Nasal cavity respiratory epithelium epithelial cell of viscerocranial mucosa (primary cell): ENCODE measurements around the gene VPREB3. TPM values are rescaled to one million over a fixed set of nuclear protein-coding genes. Genes with fewer than 3 reads are reported as not detected.

Experiments used
- total RNA-seq: library from RNA; depleted of rRNA; stranded (reverse); fragments of >200 nt; gene quantifications from 2 replicates; pipeline ENCODE4 v1.2.3, GENCODE V29; 2014

The VPREB3 gene
- total RNA-seq = not detected in 2 replicates

DNA sequence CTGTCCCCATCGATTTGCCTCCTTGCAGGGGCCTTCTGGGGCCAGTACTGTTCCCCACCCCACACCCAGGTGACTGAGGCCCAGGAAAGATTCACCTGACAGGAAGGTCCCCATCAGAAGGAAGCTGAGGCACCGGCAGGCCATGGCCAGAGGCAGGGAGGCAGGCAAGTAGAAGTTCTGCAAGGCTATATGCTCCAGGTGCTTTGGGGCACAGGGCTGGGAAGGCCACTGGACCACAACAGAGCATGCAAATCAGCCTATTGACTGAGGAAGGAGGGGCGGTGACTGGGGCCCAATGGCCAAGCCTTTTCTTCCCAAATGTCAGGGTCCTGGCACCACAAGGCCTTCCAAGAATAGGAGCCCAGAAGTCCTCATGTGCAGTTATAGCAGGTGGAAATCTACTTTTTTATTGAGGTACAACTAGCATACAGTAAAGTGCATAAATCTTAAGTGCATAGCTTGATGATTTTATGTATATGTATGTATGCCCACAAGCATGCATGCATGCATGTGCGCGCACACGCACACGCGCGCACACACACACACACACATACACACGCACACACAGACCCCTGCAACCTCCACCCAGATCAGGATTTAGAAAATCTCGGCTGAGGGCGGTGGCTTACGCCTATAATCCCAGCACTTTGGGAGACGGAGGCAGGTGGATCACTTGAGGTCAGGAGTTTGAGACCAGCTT, at the start of gene VPREB3:
TSS of gene VPREB3 (minus strand) at position 206 of the 700 bp plus-strand sequence. CDS start at position 144, 62 bp downstream.

DNA sequence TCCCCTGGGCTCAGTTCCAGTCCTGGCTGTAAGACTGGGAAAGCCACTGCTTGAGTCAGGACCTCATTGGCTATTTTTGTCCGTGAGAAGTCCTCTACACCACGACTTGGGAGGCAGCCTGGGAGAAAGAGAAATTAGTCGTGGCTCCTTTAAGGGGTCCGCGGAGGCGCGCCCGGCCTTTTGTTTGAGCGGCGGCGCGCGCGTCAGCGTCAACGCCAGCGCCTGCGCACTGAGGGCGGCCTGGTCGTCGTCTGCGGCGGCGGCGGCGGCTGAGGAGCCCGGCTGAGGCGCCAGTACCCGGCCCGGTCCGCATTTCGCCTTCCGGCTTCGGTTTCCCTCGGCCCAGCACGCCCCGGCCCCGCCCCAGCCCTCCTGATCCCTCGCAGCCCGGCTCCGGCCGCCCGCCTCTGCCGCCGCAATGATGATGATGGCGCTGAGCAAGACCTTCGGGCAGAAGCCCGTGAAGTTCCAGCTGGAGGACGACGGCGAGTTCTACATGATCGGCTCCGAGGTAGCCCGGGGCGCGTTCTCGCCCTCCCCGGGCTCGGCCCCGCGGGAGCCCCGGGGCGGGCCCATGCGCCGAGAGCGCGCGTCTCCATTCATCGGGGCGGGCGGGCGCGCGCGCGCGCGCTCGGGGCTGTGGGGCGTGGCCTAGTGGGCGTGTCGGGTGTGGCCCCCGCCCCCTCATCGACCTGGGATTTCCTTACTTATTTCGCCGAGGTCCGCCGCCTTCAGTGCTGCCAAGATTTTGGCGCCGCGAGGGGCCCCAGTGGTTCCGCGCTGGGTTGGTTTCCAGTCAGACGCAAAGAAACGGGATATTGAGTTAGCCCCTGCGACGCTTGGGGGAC, 32.8 kb upstream of the VPREB3 start, which contains the start of gene SMARCB1:
TSS of gene SMARCB1 (plus strand) at position 215 of the 848 bp plus-strand sequence. CDS start at position 419, 204 bp downstream.

GRCh38 chr22:23772649-23773473, 18.6 kb upstream of the VPREB3 start, which contains the start of gene MMP11:
Gene MMP11 (plus strand): TSS chr22:23772849. CDS start chr22:23772871, 22 bp downstream.

GRCh38 chr22:23767673-23768548, 13.7 kb upstream of the VPREB3 start, which contains the start of gene CHCHD10:
Gene CHCHD10 (minus strand): TSS chr22:23767972. CDS start chr22:23767874, 98 bp downstream.

GRCh38 chr22:23762842-23763578, 8.8 kb upstream of the VPREB3 start, which contains the start of gene C22orf15:
Gene C22orf15 (plus strand): TSS chr22:23762990. CDS start chr22:23763307, 317 bp downstream.

GRCh38 chr22:23750714-23751440, 3.3 kb downstream of the VPREB3 start, which contains the start of gene ZNF70:
Gene ZNF70 (minus strand): TSS chr22:23751112. CDS start chr22:23745140, 5,972 bp downstream.

Other genes with a start within 250 kb of the VPREB3 start
- gene IGLL1, start 174.1 kb downstream of the VPREB3 start, total RNA-seq = not detected in 2 replicates
- 0.43 TPM in 1 of 2 replicates, not detected in the other for gene DRICH1, start 122.1 kb downstream of the VPREB3 start, total RNA-seq
- gene RGL4, start 63.4 kb downstream of the VPREB3 start, total RNA-seq = not detected in 2 replicates
- gene ZNF70, start 3.3 kb downstream of the VPREB3 start, total RNA-seq = 1.7 and 2.9 TPM in 2 replicates
- gene C22orf15, start 8.6 kb upstream of the VPREB3 start, total RNA-seq = not detected in 2 replicates
- gene CHCHD10, start 13.5 kb upstream of the VPREB3 start, total RNA-seq = 10.6 and 29.6 TPM in 2 replicates
- 0.34 and 0.93 TPM in 2 replicates for gene MMP11, start 18.4 kb upstream of the VPREB3 start, total RNA-seq
- gene SMARCB1, start 32.5 kb upstream of the VPREB3 start, total RNA-seq = 30.4 and 39.5 TPM in 2 replicates
- gene DERL3, start 84.6 kb upstream of the VPREB3 start, total RNA-seq = under 0.01 and 0.07 TPM in 2 replicates
- 6.2 and 10.0 TPM in 2 replicates for gene SLC2A11, start 103.5 kb upstream of the VPREB3 start, total RNA-seq
- 210 and 212 TPM in 2 replicates for gene MIF, start 140.0 kb upstream of the VPREB3 start, total RNA-seq
- 0.21 and 0.34 TPM in 2 replicates for gene GSTT2B, start 206.8 kb upstream of the VPREB3 start, total RNA-seq
- gene DDTL, start 212.5 kb upstream of the VPREB3 start, total RNA-seq = 0.28 and 1.7 TPM in 2 replicates
- gene DDT, start 220.0 kb upstream of the VPREB3 start, total RNA-seq = 53.7 and 68.4 TPM in 2 replicates
- gene GSTT2, start 225.7 kb upstream of the VPREB3 start, total RNA-seq = not detected in 2 replicates